H1 (cell line): ENCODE data around the gene NEURL1. TPM values are rescaled to one million over a fixed set of nuclear protein-coding genes. Genes with fewer than 3 reads are reported as not detected.

ENCODE experiments used
- CTCF ChIA-PET: fragments of 300-600 bp; sonication (Branson Sonifier 250); formaldehyde crosslinking; loops from one replicate; lab custom pipeline; 2021; ENCODE audit not compliant: partially characterized antibody; lab: Charles Lee
- POLR2A ChIA-PET: fragments of 300-600 bp; sonication (Branson Sonifier 250); formaldehyde crosslinking; loops from one replicate; lab custom pipeline; 2021; ENCODE audit warnings: inconsistent platforms; ENCODE audit not compliant: partially characterized antibody; lab: Charles Lee
- DNase-seq, 2 experiments: peaks; one replicate each; pipeline versions ENCODE4 v3.0.0 to v3.0.0-alpha.2; 2010 to 2022; ENCODE audit warnings: low spot score in 2 of 2, low read depth in 1 of 2, mixed read lengths in 1 of 2
- FAIRE-seq: peaks from 2 replicates; lab custom pipeline; 2011; peaks lifted over from hg19 to GRCh38; lab: Jason Lieb, UNC
- H2AFZ ChIP-seq: 2 replicates; pipeline ENCODE4 v1.8.1; 2012; ENCODE audit warnings: low read length, inconsistent platforms
- H2AK5ac ChIP-seq: 2 replicates; pipeline ENCODE4 v1.6.1; 2013; ENCODE audit warnings: low read depth, low read length
- H2BK120ac ChIP-seq: replicated peaks from 2 replicates; pipeline ENCODE3; 2013; ENCODE audit warnings: low read depth, low read length, inconsistent platforms
- H2BK12ac ChIP-seq: 2 replicates; pipeline ENCODE4 v1.6.1; 2013; ENCODE audit warnings: low read depth, low read length
- H2BK15ac ChIP-seq: 2 replicates; pipeline ENCODE4 v1.6.1; 2013; ENCODE audit warnings: low read length
- H2BK20ac ChIP-seq: 2 replicates; pipeline ENCODE4 v1.6.1; 2013; ENCODE audit warnings: low read length
- H2BK5ac ChIP-seq: 2 replicates; pipeline ENCODE4 v1.6.1; 2013; ENCODE audit warnings: low read depth, low read length
- H3K14ac ChIP-seq: 2 replicates; pipeline ENCODE4 v1.6.1; 2013; ENCODE audit warnings: inconsistent platforms; ENCODE audit not compliant: insufficient read length
- H3K18ac ChIP-seq: 2 replicates; pipeline ENCODE4 v1.6.1; 2013; ENCODE audit warnings: low read length; ENCODE audit errors: extremely low read depth
- H3K23ac ChIP-seq: 2 replicates; pipeline ENCODE4 v1.6.1; 2013; ENCODE audit warnings: inconsistent platforms; ENCODE audit not compliant: insufficient read length
- H3K23me2 ChIP-seq: 2 replicates; pipeline ENCODE4 v1.6.1; 2013; ENCODE audit warnings: low read depth, low read length
- H3K27ac ChIP-seq: 2 replicates; pipeline ENCODE4 v1.6.1; 2011; ENCODE audit warnings: low read depth, low read length, inconsistent platforms
- H3K27me3 ChIP-seq, 4 experiments: replicated peaks in 1 of 4; 1 replicate in 1 of 4; 2 replicates in 3 of 4; pipeline versions ENCODE4 v1.6.1 to v1.8.1; 2011 to 2013; ENCODE audit warnings: low read length in 3 of 4, mild to moderate bottlenecking in 3 of 4, inconsistent platforms in 2 of 4, mixed read lengths in 2 of 4, moderate library complexity in 1 of 4; ENCODE audit not compliant: control insufficient read depth in 3 of 4, insufficient read depth in 3 of 4; ENCODE audit errors: extremely low read depth in 1 of 4
- H3K36me3 ChIP-seq, 4 experiments: 2 replicates each; pipeline versions ENCODE4 v1.6.1 to v1.8.1; 2011 to 2013; ENCODE audit warnings: mild to moderate bottlenecking in 4 of 4, low read length in 3 of 4, moderate library complexity in 2 of 4, control low read depth in 1 of 4, inconsistent platforms in 1 of 4; ENCODE audit not compliant: insufficient read depth in 4 of 4, control insufficient read depth in 2 of 4
- H3K4ac ChIP-seq: replicated peaks from 2 replicates; pipeline ENCODE3; 2013; ENCODE audit warnings: low read length, low read depth, mixed read lengths, inconsistent platforms; ENCODE audit not compliant: insufficient read length
- H3K4me1 ChIP-seq, 4 experiments: replicated peaks in 1 of 4; 1 replicate in 1 of 4; 2 replicates in 3 of 4; pipeline versions ENCODE4 v1.6.1 to v1.8.1; 2011 to 2013; ENCODE audit warnings: low read length in 3 of 4, inconsistent platforms in 2 of 4, mixed read lengths in 1 of 4; ENCODE audit not compliant: insufficient read depth in 4 of 4, control insufficient read depth in 3 of 4
- H3K4me2 ChIP-seq, 2 experiments: 2 replicates each; pipeline versions ENCODE4 v1.6.1 to v1.8.1; 2011 to 2013; ENCODE audit warnings: low read depth in 2 of 2, low read length in 2 of 2, control low read depth in 1 of 2, inconsistent platforms in 1 of 2, mild to moderate bottlenecking in 1 of 2; ENCODE audit not compliant: insufficient read depth in 1 of 2
- H3K4me3 ChIP-seq, 4 experiments: fragments of 200-600, 300-600 bp in 1 of 4; sonication (generic), shearing (Covaris generic), sonication (Bioruptor Twin) in 1 of 4; 2 replicates each; pipeline versions ENCODE4 v1.5.1 to v1.8.1; 2011 to 2016; ENCODE audit warnings: low read length in 4 of 4, low read depth in 3 of 4, control low read depth in 2 of 4, inconsistent platforms in 2 of 4, mild to moderate bottlenecking in 2 of 4, mixed read lengths in 1 of 4, moderate library complexity in 1 of 4; ENCODE audit not compliant: insufficient read depth in 2 of 4; ENCODE audit errors: extremely low read depth in 1 of 4
- H3K56ac ChIP-seq: replicated peaks from 2 replicates; pipeline ENCODE3; 2013; ENCODE audit warnings: low read depth, mild to moderate bottlenecking, mixed read lengths, low read length, inconsistent platforms; ENCODE audit not compliant: insufficient read length
- H3K79me1 ChIP-seq: 2 replicates; pipeline ENCODE4 v1.6.1; 2013; ENCODE audit warnings: low read depth, low read length, control low read depth
- H3K79me2 ChIP-seq, 2 experiments: 2 replicates each; pipeline versions ENCODE4 v1.6.1 to v1.8.1; 2012 to 2013; ENCODE audit warnings: low read length in 2 of 2, mild to moderate bottlenecking in 2 of 2, inconsistent platforms in 1 of 2; ENCODE audit not compliant: insufficient read depth in 2 of 2, control insufficient read depth in 1 of 2
- H3K9ac ChIP-seq, 4 experiments: replicated peaks in 1 of 4; 1 replicate in 1 of 4; 2 replicates in 3 of 4; pipeline versions ENCODE4 v1.6.1 to v1.8.1; 2011 to 2013; ENCODE audit warnings: low read depth in 3 of 4, low read length in 3 of 4, control low read depth in 2 of 4, mild to moderate bottlenecking in 2 of 4, moderate library complexity in 2 of 4, inconsistent platforms in 1 of 4; ENCODE audit errors: extremely low read depth in 1 of 4
- H3K9me3 ChIP-seq, 2 experiments: 2 replicates each; pipeline versions ENCODE4 v1.6.1 to v1.8.1; 2012 to 2013; ENCODE audit warnings: mild to moderate bottlenecking in 2 of 2, moderate library complexity in 2 of 2, control low read depth in 1 of 2, inconsistent platforms in 1 of 2, low read depth in 1 of 2, low read length in 1 of 2, mixed read lengths in 1 of 2; ENCODE audit not compliant: insufficient read depth in 2 of 2
- H4K20me1 ChIP-seq, 2 experiments: replicated peaks in 1 of 2; 2 replicates each; pipeline versions ENCODE3 to v1.8.1; 2011 to 2013; ENCODE audit warnings: inconsistent platforms in 2 of 2, low read length in 2 of 2, mild to moderate bottlenecking in 1 of 2; ENCODE audit not compliant: insufficient read depth in 2 of 2, control insufficient read depth in 1 of 2
- H4K5ac ChIP-seq: 2 replicates; pipeline ENCODE4 v1.6.1; 2013; ENCODE audit warnings: low read length, low read depth, mixed read lengths, inconsistent platforms; ENCODE audit not compliant: insufficient read length
- H4K8ac ChIP-seq: 2 replicates; pipeline ENCODE4 v1.8.0; 2013; ENCODE audit warnings: mild to moderate bottlenecking, moderate library complexity, low read length, inconsistent platforms; ENCODE audit not compliant: insufficient read depth; ENCODE audit errors: extremely low read depth
- H4K91ac ChIP-seq: replicated peaks from 2 replicates; pipeline ENCODE3; 2013; ENCODE audit warnings: low read length, mixed read lengths, inconsistent platforms; ENCODE audit not compliant: insufficient read length
- CHD1 ChIP-seq: IDR thresholded peaks from 2 replicates; pipeline ENCODE4 v1.6.1; 2012; ENCODE audit warnings: low read depth, low read length, improper control_type of control experiment
- KDM5A ChIP-seq: fragments of 200-600 bp; IDR thresholded peaks from 2 replicates; pipeline ENCODE4 v1.7.1; 2012; ENCODE audit warnings: mild to moderate bottlenecking, low read length, inconsistent platforms, mixed read lengths
- SP1 ChIP-seq: IDR thresholded peaks from 2 replicates; pipeline ENCODE4 v1.6.1; 2011; ENCODE audit warnings: low read depth, low read length
- SRF ChIP-seq: IDR thresholded peaks from 2 replicates; pipeline ENCODE4 v1.6.1; 2011; ENCODE audit warnings: mild to moderate bottlenecking, low read depth, low read length, moderate library complexity
- TAF1 ChIP-seq: IDR thresholded peaks from 2 replicates; pipeline ENCODE4 v1.6.1; 2011; ENCODE audit warnings: mild to moderate bottlenecking, low read depth, low read length
- WGBS, 2 experiments: shearing (Covaris generic) in 1 of 2; methylation state at CpG; one replicate each; pipeline versions ENCODE4 v1.1.6 to v1.1.7; 2013 to 2015; ENCODE audit warnings: low lambda C conversion rate in 2 of 2, mixed read lengths in 2 of 2, inconsistent platforms in 1 of 2, low coverage in 1 of 2, missing lambda C conversion rate in 1 of 2; ENCODE audit not compliant: insufficient replicate concordance in 2 of 2, insufficient coverage in 1 of 2, insufficient read length in 1 of 2; ENCODE audit errors: extremely low coverage in 1 of 2, missing lambda C conversion rate in 1 of 2; 5-methylcytosine and 5-hydroxymethylcytosine counted together
- polyA plus RNA-seq, 7 experiments: library from polyadenylated mRNA; depleted of rRNA in 3 of 7; stranded (reverse) in 5 of 7; unstranded in 2 of 7; fragments of >200 nt in 5 of 7; fragments of 200-250 nt in 2 of 7; gene quantifications; 1 replicate in 5 of 7; 2 replicates in 1 of 7; 4 replicates in 1 of 7; pipeline versions ENCODE4 v1.2.1 to v1.2.3, GENCODE V29; 2011 to 2013; ENCODE audit warnings: missing spikeins in 2 of 7, mixed read lengths in 2 of 7
- total RNA-seq: library from RNA; stranded (reverse); fragmentation: NEBNext Ultra II Directional; extraction: Animal tissue kit (Norgen Biotek cat#: 25700); gene quantifications from 2 replicates; pipeline ENCODE4 v1.2.1, GENCODE V29; 2021
- TF ChIP-seq, protein P1 (sequence below): IDR thresholded peaks from 2 replicates; pipeline ENCODE4 v1.6.1; 2011; ENCODE audit warnings: low read length, improper control_type of control experiment

Gene NEURL1
- total and polyA plus RNA-seq, 2 of the 8 experiments (the other 6 are each of a cell fraction or from before 2014, with no cell fraction given): 0.54 to 0.58 TPM

- no peak overlapping the region for H3K9ac ChIP-seq
- no peak for DNase-seq
- WGBS, 2 experiments: 83% methylated on average over 4 of the region's 4 CpGs; no CpG with 5 or more reads in 1 of the 2 experiments
- H3K9me3 ChIP-seq: no peaks in the 10 kb centered on the region
- no peak overlapping the region for H2BK20ac ChIP-seq
- H4K5ac ChIP-seq: no peak overlapping the region
- no peak overlapping the region for H3K4me3 ChIP-seq
- no peak for TF ChIP-seq SRF
- no peak for TF ChIP-seq TAF1
- no peak for TF ChIP-seq KDM5A
- no peak for TF ChIP-seq CHD1
- TF ChIP-seq, protein P1, sequence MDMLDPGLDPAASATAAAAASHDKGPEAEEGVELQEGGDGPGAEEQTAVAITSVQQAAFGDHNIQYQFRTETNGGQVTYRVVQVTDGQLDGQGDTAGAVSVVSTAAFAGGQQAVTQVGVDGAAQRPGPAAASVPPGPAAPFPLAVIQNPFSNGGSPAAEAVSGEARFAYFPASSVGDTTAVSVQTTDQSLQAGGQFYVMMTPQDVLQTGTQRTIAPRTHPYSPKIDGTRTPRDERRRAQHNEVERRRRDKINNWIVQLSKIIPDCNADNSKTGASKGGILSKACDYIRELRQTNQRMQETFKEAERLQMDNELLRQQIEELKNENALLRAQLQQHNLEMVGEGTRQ: no peak
- 0 out of 2 replicates have a peak, but pooled peaks have one; percentile 45 for TF ChIP-seq SP1
- H2BK120ac ChIP-seq: peak overlapping the region; percentile 56
- H3K4ac ChIP-seq: no peak overlapping the region
- H2AK5ac ChIP-seq: no peak overlapping the region
- H3K36me3 ChIP-seq: no peaks in the 10 kb centered on the region
- H3K23ac ChIP-seq: no peak overlapping the region
- no peaks in the 10 kb centered on the region for H3K79me2 ChIP-seq
- ChIA-PET POLR2A (no interaction called here), CTCF (interaction anchor here (1.2 to 5.0 kb wide), 4 partner anchors 11 to 29 kb away, joined by 3 to 30 read pairs (median 15); no protein-coding TSS in a partner anchor)
- no peaks in the 10 kb centered on the region; the same call in 1 of the 2 replicates for H3K23me2 ChIP-seq
- H3K4me2 ChIP-seq: no peak overlapping the region
- no peaks in the 10 kb centered on the region; a peak in 1 of 7 replicates for H3K27me3 ChIP-seq
- H3K56ac ChIP-seq: no peak overlapping the region
- no peak overlapping the region for H2BK5ac ChIP-seq
- H4K20me1 ChIP-seq: no peaks in the 10 kb centered on the region
- no peak overlapping the region for H3K18ac ChIP-seq
- no peak for FAIRE-seq
- H2BK15ac ChIP-seq: peak overlapping the region; percentile 40; the same call in 1 of the 2 replicates
- H3K4me1 ChIP-seq: peaks cover 3 to 7% (median 4%) of the 10 kb centered on the region in 4 experiments; a peak in 5 of 7 replicates
- H3K79me1 ChIP-seq: no peaks in the 10 kb centered on the region
- no peak overlapping the region for H4K8ac ChIP-seq
- H2BK12ac ChIP-seq: no peak overlapping the region
- no peak overlapping the region for H3K14ac ChIP-seq
- H3K27ac ChIP-seq: no peak overlapping the region
- no peak overlapping the region for H2AFZ ChIP-seq
- no peak overlapping the region for H4K91ac ChIP-seq
Measured at GRCh38 chr10:103540722-103541121, 47.2 kb downstream of the NEURL1 start.
